Fibroblast of lung (primary cell): ENCODE measurements around the gene NEDD4. TPM values are rescaled to one million over a fixed set of nuclear protein-coding genes. Genes with fewer than 3 reads are reported as not detected.

Source experiments
- DNase-seq, 2 donors: peaks; one replicate each; pipeline versions ENCODE4 v3.0.0 to v3.0.0-alpha.2; 2010; ENCODE audit warnings: low read depth in 2 of 2
- H2AFZ ChIP-seq: 2 replicates; pipeline ENCODE4 v1.5.1; 2012; ENCODE audit warnings: low read length, control low read depth, inconsistent platforms
- H3K27ac ChIP-seq: 2 replicates; pipeline ENCODE4 v1.5.1; 2011; ENCODE audit warnings: low read length, control low read depth; ENCODE audit not compliant: insufficient read depth
- H3K27me3 ChIP-seq: 2 replicates; pipeline ENCODE4 v1.5.1; 2011; ENCODE audit warnings: mild to moderate bottlenecking, low read length; ENCODE audit not compliant: control insufficient read depth, insufficient read depth
- H3K36me3 ChIP-seq: 2 replicates; pipeline ENCODE4 v1.5.1; 2011; ENCODE audit warnings: low read length; ENCODE audit not compliant: control insufficient read depth, insufficient read depth
- H3K4me1 ChIP-seq: 2 replicates; pipeline ENCODE4 v1.5.1; 2011; ENCODE audit warnings: low read length; ENCODE audit not compliant: control insufficient read depth, insufficient read depth; ENCODE audit errors: extremely low read depth
- H3K4me2 ChIP-seq: 2 replicates; pipeline ENCODE4 v1.5.1; 2011; ENCODE audit warnings: low read length, control low read depth; ENCODE audit not compliant: insufficient read depth; ENCODE audit errors: extremely low read depth
- H3K4me3 ChIP-seq, 4 experiments: fragments of 200-600 bp in 1 of 4; sonication (generic) in 1 of 4; replicated peaks in 1 of 4; 2 replicates each; pipeline ENCODE4 v1.5.1; 2011 to 2016; ENCODE audit warnings: low read length in 4 of 4, low read depth in 3 of 4, mild to moderate bottlenecking in 3 of 4, control low read depth in 2 of 4, inconsistent platforms in 1 of 4, mixed read lengths in 1 of 4; ENCODE audit not compliant: insufficient read depth in 1 of 4; ENCODE audit errors: control extremely low read depth in 1 of 4
- H3K79me2 ChIP-seq: 2 replicates; pipeline ENCODE4 v1.5.1; 2012; ENCODE audit warnings: mild to moderate bottlenecking, low read length, inconsistent platforms; ENCODE audit not compliant: control insufficient read depth, insufficient read depth
- H3K9ac ChIP-seq: 2 replicates; pipeline ENCODE4 v1.5.1; 2011; ENCODE audit warnings: mild to moderate bottlenecking, low read length, control low read depth; ENCODE audit not compliant: insufficient read depth
- H3K9me3 ChIP-seq: 2 replicates; pipeline ENCODE4 v1.5.1; 2012; ENCODE audit warnings: low read depth, low read length; ENCODE audit not compliant: control insufficient read depth, insufficient read depth
- H4K20me1 ChIP-seq: 2 replicates; pipeline ENCODE4 v1.5.1; 2011; ENCODE audit warnings: low read length; ENCODE audit not compliant: control insufficient read depth, insufficient read depth; ENCODE audit errors: extremely low read depth
- CTCF ChIP-seq, 2 donors: IDR thresholded peaks in 1 of 2; conservative IDR thresholded peaks in 1 of 2; 1 replicate in 1 of 2; 2 replicates in 1 of 2; pipeline ENCODE4 v1.5.1; 2011 to 2012; ENCODE audit warnings: low read length in 2 of 2, control low read depth in 1 of 2, inconsistent platforms in 1 of 2, low read depth in 1 of 2, mild to moderate bottlenecking in 1 of 2
- EZH2 ChIP-seq: IDR thresholded peaks from 2 replicates; pipeline ENCODE4 v1.5.1; 2012; ENCODE audit warnings: low read length, control low read depth, mild to moderate bottlenecking; ENCODE audit errors: missing control alignments
- polyA plus RNA-seq, 2 donors: library from polyadenylated mRNA; depleted of rRNA in 1 of 2; stranded (reverse) in 1 of 2; unstranded in 1 of 2; fragments of >200 nt; gene quantifications; 2 replicates each; pipeline ENCODE4 v1.2.1, GENCODE V29; 2011 to 2012; ENCODE audit warnings: missing spikeins in 1 of 2
- total RNA-seq: library from RNA; depleted of rRNA; stranded (reverse); fragments of >200 nt; gene quantifications from 2 replicates; pipeline ENCODE4 v1.2.1, GENCODE V29; 2014

Gene NEDD4
- total and polyA plus RNA-seq, 2 donors (not counting 1 experiment from before 2014, with no cell fraction given), result 21.6 to 30.9 TPM

GRCh38 chr15:55800216-55800615, 193.2 kb downstream of the NEDD4 start:
- H3K9me3 ChIP-seq, result no peaks in the 10 kb centered on the region
- H3K27me3 ChIP-seq, result no peaks in the 10 kb centered on the region
- no peak overlapping the region for H3K9ac ChIP-seq
- H3K27ac ChIP-seq, result no peak overlapping the region
- no peaks in the 10 kb centered on the region for H3K36me3 ChIP-seq
- no peak overlapping the region for H3K4me2 ChIP-seq
- peak overlapping the region; percentile 90 for H2AFZ ChIP-seq
- no peaks in the 10 kb centered on the region for H3K4me1 ChIP-seq
- TF ChIP-seq CTCF (conservative IDR thresholded peaks at IDR 0.05 in 1 of 2, IDR thresholded peaks at IDR 0.05 in 1 of 2; ENCODE audit: low read depth in 1 of 2, low read length in 2 of 2), result no peak
- no peak for TF ChIP-seq EZH2
- DNase-seq, result no peak
- H4K20me1 ChIP-seq, result no peaks in the 10 kb centered on the region
- no peaks in the 10 kb centered on the region for H3K79me2 ChIP-seq
- no peak overlapping the region for H3K4me3 ChIP-seq

- no peak for TF ChIP-seq EZH2
- TF ChIP-seq CTCF (conservative IDR thresholded peaks at IDR 0.05 in 1 of 2, IDR thresholded peaks at IDR 0.05 in 1 of 2; ENCODE audit: low read depth in 1 of 2, low read length in 2 of 2), result peak; percentile 72 to 74
- Histone ChIP-seq H3K4me1 (no peaks in the 10 kb centered on the region), H3K27me3 (no peaks in the 10 kb centered on the region), H3K79me2 (no peaks in the 10 kb centered on the region), H2AFZ (peak overlapping the region; percentile 90), H3K9ac (no peak overlapping the region), H3K27ac (no peak overlapping the region), H3K4me3 (no peak overlapping the region), H3K9me3 (no peaks in the 10 kb centered on the region), H3K4me2 (no peak overlapping the region), H4K20me1 (no peaks in the 10 kb centered on the region), H3K36me3 (no peaks in the 10 kb centered on the region)
- DNase-seq, result peak; percentile 49 to 64
These were observed 193.9 kb downstream of the NEDD4 start for GRCh38 chr15:55799291-55800212.

- Histone ChIP-seq H3K4me3 (no peak overlapping the region), H3K79me2 (no peaks in the 10 kb centered on the region), H3K36me3 (no peaks in the 10 kb centered on the region), H3K9ac (no peak overlapping the region), H2AFZ (no peak overlapping the region), H4K20me1 (no peaks in the 10 kb centered on the region), H3K4me2 (no peak overlapping the region), H3K4me1 (peaks cover 5% of the 10 kb centered on the region), H3K9me3 (no peaks in the 10 kb centered on the region), H3K27me3 (no peaks in the 10 kb centered on the region), H3K27ac (no peak overlapping the region)
- DNase-seq, result peak in 1 of 2 donors; percentile 27
- TF ChIP-seq EZH2 (no peak), CTCF (conservative IDR thresholded peaks at IDR 0.05 in 1 of 2, IDR thresholded peaks at IDR 0.05 in 1 of 2; ENCODE audit: low read depth in 1 of 2, low read length in 2 of 2) (no peak)
These were observed 197.0 kb downstream of the NEDD4 start for GRCh38 chr15:55796321-55796965.
